ENCODE measurements around the gene LRRC8E. TPM values are rescaled to one million over a fixed set of nuclear protein-coding genes. Genes with fewer than 3 reads are reported as not detected.

The LRRC8E gene
- total RNA-seq (ENCODE audit: unreplicated experiment) = not detected
- long read RNA-seq = 0 reads

- Mint-ChIP-seq H3K36me3 (ENCODE audit: unreplicated experiment) (no peaks in the 10 kb centered on the region), H3K9me3 (ENCODE audit: unreplicated experiment) (peaks cover 3% of the 10 kb centered on the region), H3K27me3 (ENCODE audit: unreplicated experiment) (peaks cover 6% of the 10 kb centered on the region), H3K27ac (ENCODE audit: unreplicated experiment) (no peak within 1 kb of the TSS), H3K4me1 (ENCODE audit: low read depth, unreplicated experiment) (no peaks in the 10 kb centered on the region), H3K4me3 (ENCODE audit: unreplicated experiment) (peak within 1 kb of the TSS; percentile 38)
- no peak for TF ChIP-seq CTCF (IDR thresholded peaks at IDR 0.05; ENCODE audit: partially characterized antibody, unreplicated experiment)
- peak; percentile 67 for DNase-seq
These were observed at the start of gene LRRC8E for GRCh38 chr19:7888145-7888825. TSS of gene LRRC8E (plus strand) at chr19:7888510. CDS start at chr19:7895604, 7,094 bp downstream.

DNA sequence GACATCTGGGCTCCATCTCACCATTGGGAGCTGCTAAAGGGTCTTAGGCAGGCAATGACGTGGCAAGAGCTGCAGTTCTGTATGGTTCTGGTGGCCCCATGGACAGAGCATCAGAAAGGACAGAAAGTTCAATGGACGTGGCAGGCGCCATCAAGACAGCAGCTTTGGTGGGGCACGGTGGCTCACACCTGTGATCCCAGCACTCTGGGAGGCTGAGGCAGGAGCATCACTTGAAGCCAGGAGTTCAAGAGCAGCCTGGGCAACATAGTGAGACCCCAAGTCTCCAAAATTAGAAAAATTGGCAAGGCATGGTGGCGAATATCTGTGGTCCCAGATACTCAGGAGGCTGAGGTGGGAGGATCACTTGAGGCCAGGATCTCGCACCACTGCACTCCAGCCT, 48.8 kb upstream of the LRRC8E start:
- Mint-ChIP-seq H3K27ac (ENCODE audit: unreplicated experiment) (no peak overlapping the region), H3K27me3 (ENCODE audit: unreplicated experiment) (peaks cover 6% of the 10 kb centered on the region), H3K36me3 (ENCODE audit: unreplicated experiment) (peaks cover 6% of the 10 kb centered on the region), H3K4me3 (ENCODE audit: unreplicated experiment) (no peak overlapping the region), H3K9me3 (ENCODE audit: unreplicated experiment) (no peaks in the 10 kb centered on the region), H3K4me1 (ENCODE audit: low read depth, unreplicated experiment) (no peaks in the 10 kb centered on the region)
- DNase-seq = no peak
- no peak for TF ChIP-seq CTCF (IDR thresholded peaks at IDR 0.05; ENCODE audit: partially characterized antibody, unreplicated experiment)

GRCh38 chr19:7840629-7841028, 47.7 kb upstream of the LRRC8E start:
- H3K4me3 Mint-ChIP-seq (ENCODE audit: unreplicated experiment) = no peak overlapping the region
- H3K4me1 Mint-ChIP-seq (ENCODE audit: low read depth, unreplicated experiment) = no peaks in the 10 kb centered on the region

GRCh38 chr19:7841751-7842660, 46.3 kb upstream of the LRRC8E start:
- no peaks in the 10 kb centered on the region for H3K4me1 Mint-ChIP-seq (ENCODE audit: low read depth, unreplicated experiment)
- no peak overlapping the region for H3K4me3 Mint-ChIP-seq (ENCODE audit: unreplicated experiment)
- no peak overlapping the region for H3K27ac Mint-ChIP-seq (ENCODE audit: unreplicated experiment)
- TF ChIP-seq CTCF (IDR thresholded peaks at IDR 0.05; ENCODE audit: partially characterized antibody, unreplicated experiment) = no peak
- H3K27me3 Mint-ChIP-seq (ENCODE audit: unreplicated experiment) = peaks cover 4% of the 10 kb centered on the region
- peaks cover 6% of the 10 kb centered on the region for H3K36me3 Mint-ChIP-seq (ENCODE audit: unreplicated experiment)
- H3K9me3 Mint-ChIP-seq (ENCODE audit: unreplicated experiment) = no peaks in the 10 kb centered on the region
- no peak for DNase-seq

More at GRCh38 chr19:7840629-7841028, 47.7 kb upstream of the LRRC8E start:
- Mint-ChIP-seq H3K27me3 (ENCODE audit: unreplicated experiment) (peaks cover 6% of the 10 kb centered on the region), H3K36me3 (ENCODE audit: unreplicated experiment) (peaks cover 6% of the 10 kb centered on the region), H3K9me3 (ENCODE audit: unreplicated experiment) (no peaks in the 10 kb centered on the region), H3K27ac (ENCODE audit: unreplicated experiment) (no peak overlapping the region)
- DNase-seq = no peak
- TF ChIP-seq CTCF (IDR thresholded peaks at IDR 0.05; ENCODE audit: partially characterized antibody, unreplicated experiment) = no peak
